GM12878 (cell line): Measurements from ENCODE around the gene DESI2. TPM values are rescaled to one million over a fixed set of nuclear protein-coding genes. Genes with fewer than 3 reads are reported as not detected.
"Not testable (repeated sequence)": the region's sequence is repeated elsewhere in the genome, so short reads cannot be mapped to it uniquely, and the experiment has no call there.

ENCODE experiments used
- ATAC-seq: fragments of 200-7000 bp; cut with Tn5 transposase; 3 replicates; pipeline ENCODE4 v1.9.1; 2020; ENCODE audit warnings: mild to moderate bottlenecking, moderate library complexity
- BruUV-seq: library from RNA; stranded (reverse); fragments of 400-500 nt; replicated peaks from 2 replicates; lab custom pipeline; 2021; lab: Mats Ljungman, UMichigan
- CTCF ChIA-PET: fragments of 300-600 bp; sonication (Branson Sonifier 250); formaldehyde crosslinking; extraction: SDS; loops from one replicate; lab custom pipeline; 2021; ENCODE audit warnings: inconsistent platforms; lab: Yijun Ruan, JAX
- POLR2A ChIA-PET: fragments of 350-600 bp; formaldehyde crosslinking; extraction: SDS; loops from one replicate; lab custom pipeline; 2021; ENCODE audit warnings: inconsistent platforms; lab: Charles Lee
- RAD21 ChIA-PET: fragments of 300-600 bp; sonication (Branson Sonifier 250); formaldehyde crosslinking; loops from one replicate; lab custom pipeline; 2023; ENCODE audit warnings: antibody characterized with exemption; ENCODE audit not compliant: unreplicated experiment; lab: Charles Lee
- SMC1A ChIA-PET: fragments of 300-600 bp; sonication (Branson Sonifier 250); formaldehyde crosslinking; loops from one replicate; lab custom pipeline; 2023; ENCODE audit not compliant: unreplicated experiment, uncharacterized antibody; lab: Charles Lee
- DNase-seq: peaks from one replicate; pipeline ENCODE4 v3.0.0-alpha.2; 2011; ENCODE audit warnings: low read depth, low spot score
- FAIRE-seq: peaks from 3 replicates; lab custom pipeline; 2011; peaks lifted over from hg19 to GRCh38; lab: Jason Lieb, UNC
- H2AFZ ChIP-seq: 2 replicates; pipeline ENCODE4 v1.6.0; 2011; ENCODE audit warnings: low read depth, low read length, control low read depth; ENCODE audit not compliant: control insufficient read depth
- H3K27ac ChIP-seq: 2 replicates; pipeline ENCODE4 v1.5.1; 2011; ENCODE audit warnings: control low read depth; ENCODE audit not compliant: control insufficient read depth, insufficient read depth
- H3K27me3 ChIP-seq, 2 experiments: replicated peaks in 1 of 2; 2 replicates each; pipeline versions ENCODE4 v1.6.0 to v1.6.1; 2011; ENCODE audit warnings: low read length in 1 of 2; ENCODE audit not compliant: control insufficient read depth in 2 of 2, insufficient read depth in 2 of 2
- H3K36me3 ChIP-seq, 2 experiments: 2 replicates each; pipeline ENCODE4 v1.5.1; 2011; ENCODE audit warnings: low read length in 1 of 2; ENCODE audit not compliant: control insufficient read depth in 2 of 2, insufficient read depth in 2 of 2
- H3K4me1 ChIP-seq: 2 replicates; pipeline ENCODE4 v1.6.1; 2011; ENCODE audit warnings: mild to moderate bottlenecking, low read length, moderate library complexity, mixed read lengths; ENCODE audit not compliant: control insufficient read depth, insufficient read depth
- H3K4me2 ChIP-seq: 2 replicates; pipeline ENCODE4 v1.6.0; 2011; ENCODE audit warnings: control low read depth; ENCODE audit not compliant: control insufficient read depth, insufficient read depth
- H3K4me3 ChIP-seq: fragments of 200-600 bp; sonication (generic); 2 replicates; pipeline ENCODE4 v1.5.1; 2016
- H3K79me2 ChIP-seq: 2 replicates; pipeline ENCODE4 v1.6.0; 2011; ENCODE audit warnings: low read length; ENCODE audit not compliant: control insufficient read depth, insufficient read depth
- H3K9ac ChIP-seq: 2 replicates; pipeline ENCODE4 v1.8.0; 2011; ENCODE audit warnings: low read length, control low read depth, mixed read lengths; ENCODE audit not compliant: control insufficient read depth, insufficient read depth
- H3K9me3 ChIP-seq: replicated peaks from 3 replicates; pipeline ENCODE4 v1.5.1; 2011; ENCODE audit warnings: mild to moderate bottlenecking, low read length; ENCODE audit not compliant: control insufficient read depth, insufficient read depth
- H4K20me1 ChIP-seq: 2 replicates; pipeline ENCODE4 v1.6.0; 2011; ENCODE audit not compliant: control insufficient read depth, insufficient read depth
- CTCF ChIP-seq, 3 experiments: IDR thresholded peaks in 2 of 3; conservative IDR thresholded peaks in 1 of 3; 2 replicates each; pipeline ENCODE4 v1.5.1; 2011; ENCODE audit warnings: low read depth in 3 of 3, low read length in 3 of 3, mild to moderate bottlenecking in 3 of 3, control low read depth in 2 of 3, moderate library complexity in 2 of 3, inconsistent platforms in 1 of 3, mixed read lengths in 1 of 3; ENCODE audit not compliant: control insufficient read depth in 2 of 3, insufficient read depth in 1 of 3; ENCODE audit errors: extremely low read depth in 1 of 3
- EZH2 ChIP-seq: IDR thresholded peaks from 2 replicates; pipeline ENCODE4 v1.6.1; 2012; ENCODE audit warnings: low read depth, mild to moderate bottlenecking, control low read depth, inconsistent platforms, low read length, borderline replicate concordance; ENCODE audit not compliant: control insufficient read depth
- IRF3 ChIP-seq: fragments of 450-650 bp; IDR thresholded peaks from 2 replicates; pipeline ENCODE4 v1.6.1; 2014; ENCODE audit warnings: mild to moderate bottlenecking
- IRF4 ChIP-seq: IDR thresholded peaks from 2 replicates; pipeline ENCODE4 v1.6.1; 2011; ENCODE audit warnings: low read depth, low read length
- LARP7 ChIP-seq: fragments of 450-650 bp; IDR thresholded peaks from 2 replicates; pipeline ENCODE4 v1.6.1; 2017; ENCODE audit warnings: mild to moderate bottlenecking
- POLR2AphosphoS2 ChIP-seq: IDR thresholded peaks from 2 replicates; pipeline ENCODE4 v1.6.1; 2011; ENCODE audit warnings: low read depth, mild to moderate bottlenecking, low read length, improper control_type of control experiment, moderate library complexity
- POU2F2 ChIP-seq: IDR thresholded peaks from 3 replicates; pipeline ENCODE4 v1.6.1; 2011; ENCODE audit warnings: low read depth, mild to moderate bottlenecking, low read length, borderline replicate concordance
- RUNX3 ChIP-seq: IDR thresholded peaks from 2 replicates; pipeline ENCODE4 v1.6.1; 2012; ENCODE audit warnings: low read length, inconsistent platforms
- SMAD5 ChIP-seq: IDR thresholded peaks from 2 replicates; pipeline ENCODE4 v1.6.1; 2016; ENCODE audit warnings: antibody characterized with exemption, low read depth
- TCF7 ChIP-seq: IDR thresholded peaks from 2 replicates; pipeline ENCODE4 v1.6.1; 2014; ENCODE audit warnings: antibody characterized with exemption, borderline replicate concordance
- USF1 ChIP-seq: IDR thresholded peaks from 2 replicates; pipeline ENCODE4 v1.6.1; 2011; ENCODE audit warnings: borderline replicate concordance, low read depth, mild to moderate bottlenecking, moderate library complexity, mixed read lengths, low read length; ENCODE audit not compliant: insufficient read depth; ENCODE audit errors: extremely low read length
- WGBS: methylation state at CpG from one replicate; pipeline ENCODE4 v1.1.6; 2016; ENCODE audit warnings: low lambda C conversion rate; ENCODE audit not compliant: insufficient replicate concordance, insufficient coverage; ENCODE audit errors: missing lambda C conversion rate; 5-methylcytosine and 5-hydroxymethylcytosine counted together
- in situ Hi-C: fragments of 300-500 bp; cut with MboI; formaldehyde crosslinking; loops from 9 replicates; pipeline ENCODE4 v1.14.3; 2018; ENCODE audit warnings: mixed read lengths
- intact Hi-C: fragments of 100-400 bp; cut with micrococcal nuclease; formaldehyde crosslinking; loops from one replicate; pipeline ENCODE4 v1.14.2; 2022; ENCODE audit not compliant: unreplicated experiment
- polyA plus RNA-seq, 11 experiments: library from polyadenylated mRNA; depleted of rRNA in 4 of 11; unstranded in 6 of 11; stranded (reverse) in 5 of 11; fragments of >200 nt; fragmentation: Nextera tagmentation in 4 of 11; fragmentation: Illumina TruSeq in 1 of 11; extraction: Ambion mirVana in 4 of 11; extraction: Trizol in 1 of 11; gene quantifications; 1 replicate in 1 of 11; 2 replicates in 10 of 11; pipeline versions ENCODE4 v1.2.1 to v1.2.3, GENCODE V29; 2011 to 2016; ENCODE audit warnings: inconsistent platforms in 2 of 11, missing spikeins in 2 of 11, low read depth in 1 of 11
- total RNA-seq, 4 experiments: library from RNA; depleted of rRNA in 3 of 4; stranded (reverse); fragments of >200 nt in 3 of 4; fragmentation: Illumina TruSeq in 1 of 4; extraction: Trizol in 1 of 4; gene quantifications; 2 replicates each; pipeline versions ENCODE4 v1.2.1 to v1.2.3, GENCODE V29; 2013 to 2021

DESI2 gene
- total and polyA plus RNA-seq, 10 of the 15 experiments (the other 5 are each of a cell fraction or from before 2014, with no cell fraction given), result 6.2 to 21.5 (median 17.3) TPM

DNA sequence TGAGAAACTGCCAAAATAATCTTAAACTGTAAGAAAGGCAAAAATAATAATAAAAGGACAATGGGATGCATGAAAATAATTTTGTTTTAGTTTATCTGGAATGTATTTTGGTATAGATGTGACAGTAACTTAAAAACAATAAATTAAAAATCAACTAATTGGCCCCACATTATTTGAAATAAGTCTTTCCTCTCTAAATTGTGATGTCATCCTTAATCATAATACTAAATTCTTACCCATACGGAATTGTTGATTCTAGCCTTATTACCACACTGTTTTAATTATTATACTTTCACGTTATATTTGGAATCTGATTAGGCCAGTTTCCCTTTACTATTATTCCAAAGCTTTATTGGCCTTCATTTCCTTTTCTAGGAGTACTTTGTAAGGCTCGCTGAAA is 7.7 kb downstream of the DESI2 start (continued):
- no peak for TF ChIP-seq USF1

DNA sequence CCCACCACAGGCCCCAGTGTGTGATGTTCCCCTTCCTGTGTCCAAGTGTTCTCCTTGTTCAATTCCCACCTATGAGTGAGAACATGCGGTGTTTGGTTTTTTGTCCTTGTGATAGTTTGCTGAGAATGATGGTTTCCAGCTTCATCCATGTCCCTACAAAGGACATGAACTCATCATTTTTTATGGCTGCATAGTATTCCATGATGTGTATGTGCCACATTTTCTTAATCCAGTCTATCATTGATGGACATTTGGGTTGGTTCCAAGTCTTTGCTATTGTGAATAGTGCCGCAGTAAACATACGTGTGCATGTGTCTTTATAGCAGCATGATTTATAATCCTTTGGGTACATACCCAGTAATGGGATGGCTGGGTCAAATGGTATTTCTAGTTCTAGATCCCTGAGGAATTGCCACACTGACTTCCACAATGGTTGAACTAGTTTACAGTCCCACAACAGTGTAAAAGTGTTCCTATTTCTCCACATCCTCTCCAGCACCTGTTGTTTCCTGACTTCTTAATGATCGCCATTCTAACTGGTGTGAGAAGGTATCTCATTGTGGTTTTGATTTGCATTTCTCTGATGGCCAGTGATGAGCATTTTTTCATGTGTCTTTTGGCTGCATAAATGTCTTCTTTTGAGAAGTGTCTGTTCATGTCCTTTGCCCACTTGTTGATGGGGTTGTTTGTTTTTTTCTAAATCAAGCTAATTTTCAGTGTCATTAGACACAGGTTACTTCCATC is 8.8 kb downstream of the DESI2 start:
- H3K9me3 ChIP-seq, H3K4me1 ChIP-seq, SMC1A ChIA-PET, H3K4me3 ChIP-seq, FAIRE-seq, RAD21 ChIA-PET, DNase-seq, H3K79me2 ChIP-seq, H4K20me1 ChIP-seq, H3K27ac ChIP-seq, BruUV-seq, CTCF ChIA-PET, H2AFZ ChIP-seq, intact Hi-C loops, ATAC-seq, H3K9ac ChIP-seq, in situ Hi-C loops, POLR2A ChIA-PET, H3K27me3 ChIP-seq, H3K36me3 ChIP-seq, H3K4me2 ChIP-seq: not testable (repeated sequence)
- 75% methylated on average over 2 of the region's 4 CpGs for WGBS

DNA sequence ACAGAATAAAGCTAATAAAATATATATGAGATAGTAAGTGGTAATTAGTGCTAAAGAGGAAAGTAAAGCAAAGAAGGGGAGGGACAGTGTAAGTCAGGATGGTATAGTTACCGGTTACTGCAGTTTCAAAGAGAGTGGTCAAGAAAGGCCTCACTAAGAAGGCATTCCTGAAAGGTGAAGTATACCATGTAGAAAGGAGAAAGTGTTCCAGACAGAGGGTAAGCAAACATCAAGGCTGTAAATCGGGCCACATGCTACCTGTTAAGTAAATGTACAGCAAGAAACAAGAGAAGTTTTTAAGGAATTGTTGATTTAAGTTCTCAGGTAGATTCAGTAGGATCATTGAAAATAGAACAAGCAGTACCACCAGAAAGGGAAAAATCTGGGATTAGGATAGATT is 9.7 kb downstream of the DESI2 start:
- no peak for DNase-seq
- ChIA-PET SMC1A (interaction anchor here (0.6 kb wide), 1 partner anchor 13 kb away, joined by 4 read pairs; no protein-coding TSS in a partner anchor), CTCF (no interaction called here), POLR2A (no interaction called here), RAD21 (no interaction called here)
- Histone ChIP-seq H3K9ac (no peak overlapping the region), H3K36me3 (peaks cover 0 to 2% of the 10 kb centered on the region in 2 experiments; a peak in 1 of 4 replicates), H2AFZ (no peak overlapping the region), H3K4me1 (no peaks in the 10 kb centered on the region), H3K4me3 (no peak overlapping the region), H3K9me3 (no peaks in the 10 kb centered on the region), H3K4me2 (no peak overlapping the region), H3K27ac (no peak overlapping the region), H3K27me3 (no peaks in the 10 kb centered on the region), H4K20me1 (no peaks in the 10 kb centered on the region), H3K79me2 (peaks cover 2% of the 10 kb centered on the region)
- in situ Hi-C loops (no loop called here), intact Hi-C loops (no loop called here)
- 96% methylated on average over 2 of the region's 2 CpGs for WGBS
- no peak for FAIRE-seq
- ATAC-seq, result no peak
- BruUV-seq, result no TSS peak
- no peak for TF ChIP-seq RUNX3
- TF ChIP-seq SMAD5, result no peak
- no peak for TF ChIP-seq IRF3
- TF ChIP-seq CTCF (IDR thresholded peaks at IDR 0.05 in 2 of 3, conservative IDR thresholded peaks at IDR 0.05 in 1 of 3; ENCODE audit: control insufficient read depth in 2 of 3, extremely low read depth in 1 of 3, insufficient read depth in 1 of 3, low read depth in 3 of 3, low read length in 3 of 3), result no peak
- no peak for TF ChIP-seq EZH2
- no peak for TF ChIP-seq LARP7
- TF ChIP-seq TCF7, result no peak
- TF ChIP-seq POU2F2, result no peak
- TF ChIP-seq IRF4, result no peak
- no peak for TF ChIP-seq POLR2AphosphoS2
